B cell (primary cell): ENCODE data around the gene PAFAH2.

Experiments used
- EZH2 ChIP-seq: IDR thresholded peaks from 2 replicates; pipeline ENCODE4 v1.6.1; 2012; ENCODE audit warnings: borderline replicate concordance, low read depth, mild to moderate bottlenecking, moderate library complexity, low read length; ENCODE audit not compliant: insufficient read depth, poor library complexity, severe bottlenecking
- TF ChIP-seq, protein P1 (sequence below): fragments of 200-600 bp; IDR thresholded peaks from one replicate; pipeline ENCODE4 v1.8.0; 2022; ENCODE audit warnings: antibody characterized with exemption, mild to moderate bottlenecking

DNA sequence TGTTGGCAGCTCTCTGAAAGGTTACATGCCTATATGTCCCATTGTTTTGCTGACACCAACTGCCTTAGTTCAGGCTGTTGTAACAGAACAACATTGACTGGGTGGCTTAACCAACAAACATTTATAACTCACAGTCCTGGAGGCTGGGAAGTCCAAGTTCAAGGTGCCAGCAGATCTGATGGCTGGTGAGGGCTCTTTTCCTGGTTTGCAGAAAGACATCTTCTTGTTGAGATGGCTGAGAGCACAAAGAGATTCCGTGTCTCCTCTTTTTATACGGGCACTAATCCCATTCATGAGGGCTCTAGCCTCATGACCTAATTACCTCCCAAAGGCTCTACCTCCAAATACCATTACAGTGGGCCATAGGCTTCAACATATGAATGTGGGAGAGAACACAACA is 81.4 kb downstream of the PAFAH2 start:
- TF ChIP-seq, protein P1, sequence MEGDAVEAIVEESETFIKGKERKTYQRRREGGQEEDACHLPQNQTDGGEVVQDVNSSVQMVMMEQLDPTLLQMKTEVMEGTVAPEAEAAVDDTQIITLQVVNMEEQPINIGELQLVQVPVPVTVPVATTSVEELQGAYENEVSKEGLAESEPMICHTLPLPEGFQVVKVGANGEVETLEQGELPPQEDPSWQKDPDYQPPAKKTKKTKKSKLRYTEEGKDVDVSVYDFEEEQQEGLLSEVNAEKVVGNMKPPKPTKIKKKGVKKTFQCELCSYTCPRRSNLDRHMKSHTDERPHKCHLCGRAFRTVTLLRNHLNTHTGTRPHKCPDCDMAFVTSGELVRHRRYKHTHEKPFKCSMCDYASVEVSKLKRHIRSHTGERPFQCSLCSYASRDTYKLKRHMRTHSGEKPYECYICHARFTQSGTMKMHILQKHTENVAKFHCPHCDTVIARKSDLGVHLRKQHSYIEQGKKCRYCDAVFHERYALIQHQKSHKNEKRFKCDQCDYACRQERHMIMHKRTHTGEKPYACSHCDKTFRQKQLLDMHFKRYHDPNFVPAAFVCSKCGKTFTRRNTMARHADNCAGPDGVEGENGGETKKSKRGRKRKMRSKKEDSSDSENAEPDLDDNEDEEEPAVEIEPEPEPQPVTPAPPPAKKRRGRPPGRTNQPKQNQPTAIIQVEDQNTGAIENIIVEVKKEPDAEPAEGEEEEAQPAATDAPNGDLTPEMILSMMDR: no peak
- no peak for TF ChIP-seq EZH2
